Endometrium (tissue), 2 donors: ENCODE measurements around the gene PAPPA.

Experiments
- FAIRE-seq: peaks from 2 replicates; lab custom pipeline; 2012; peaks lifted over from hg19 to GRCh38; lab: Jason Lieb, UNC
- donor health status: control.
- donor health status: control.

Gene PAPPA

DNA sequence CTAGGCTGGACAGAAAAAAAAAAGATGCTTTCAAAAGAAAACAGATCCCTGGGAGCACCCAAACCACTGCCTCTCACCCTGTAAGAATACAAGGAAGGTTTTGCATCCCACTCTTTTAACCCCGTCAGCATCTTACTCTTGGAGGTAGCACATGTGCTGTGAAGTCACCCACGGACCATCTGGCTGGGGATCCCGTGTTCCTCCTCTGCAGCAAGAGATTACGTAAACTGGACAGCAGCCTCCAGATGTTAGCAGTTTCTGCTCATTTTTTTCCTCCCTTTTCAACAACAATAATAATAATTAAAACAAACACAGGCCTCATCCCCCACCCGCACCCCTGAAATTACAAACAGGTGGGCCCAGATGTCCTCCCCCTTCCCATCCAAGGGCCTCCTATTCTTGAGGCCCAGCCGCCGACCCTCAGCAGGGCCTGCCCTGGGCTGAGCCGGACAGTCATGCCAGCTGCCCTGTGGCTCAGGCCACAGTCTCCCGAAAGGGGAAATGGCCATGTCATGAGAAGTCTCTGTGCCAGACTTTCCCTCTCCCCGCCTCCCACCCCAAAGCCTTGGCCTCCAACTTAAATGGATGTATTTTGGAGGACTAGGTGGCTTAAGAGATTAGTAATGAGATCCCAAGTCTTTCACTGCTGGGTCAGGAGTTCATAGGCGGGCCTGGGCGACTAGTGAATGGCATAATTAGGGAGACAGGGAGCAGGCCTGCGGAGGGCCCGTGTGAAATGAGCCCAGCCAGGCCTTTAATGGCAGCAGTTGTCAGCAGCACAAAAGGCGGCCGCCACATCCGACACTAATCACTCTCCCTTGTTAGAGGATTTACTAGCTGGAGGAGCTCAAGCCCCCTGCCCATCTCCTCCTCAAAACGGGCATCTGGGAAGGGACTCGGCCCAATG is 165.1 kb downstream of the PAPPA start:
- FAIRE-seq, result peak; percentile 97

DNA sequence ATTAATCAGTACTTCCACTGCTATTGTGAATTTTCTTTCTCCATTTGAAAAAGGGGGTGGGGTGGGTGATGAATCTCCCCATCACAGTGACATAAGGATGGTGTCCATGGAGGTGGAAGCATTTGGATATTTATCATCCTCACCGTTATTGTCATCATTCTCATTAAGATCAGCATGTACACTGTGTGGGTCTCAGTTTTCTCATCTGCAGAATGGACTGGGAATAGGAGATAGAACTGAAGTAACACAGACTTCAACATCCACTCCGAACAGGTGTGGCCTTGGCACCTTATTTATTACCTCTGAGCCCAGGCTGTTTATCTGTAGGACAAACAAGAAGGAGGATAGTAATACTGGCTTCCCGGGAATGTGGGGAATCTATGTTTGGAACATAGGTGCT is 165.9 kb downstream of the PAPPA start:
- FAIRE-seq, result no peak

DNA sequence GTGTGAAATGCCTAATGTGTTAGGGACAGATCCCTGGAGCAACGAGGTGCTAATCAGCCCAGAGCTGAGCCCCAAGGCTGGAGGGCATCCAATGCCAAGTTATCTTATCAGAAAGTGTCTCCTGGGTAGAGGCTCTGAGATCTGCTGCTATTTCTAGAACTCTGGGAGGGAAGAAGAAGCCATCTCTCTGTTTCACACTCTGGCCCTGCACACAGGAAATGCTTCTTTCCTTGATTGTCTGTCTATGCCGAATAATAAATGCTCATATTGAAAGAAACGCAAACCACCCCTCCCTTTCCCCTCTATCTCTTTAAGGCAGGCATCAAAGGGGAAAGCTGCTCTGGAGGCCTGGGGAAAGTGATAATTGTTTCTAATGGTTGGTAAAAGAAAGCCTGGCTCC is 166.7 kb downstream of the PAPPA start:
- FAIRE-seq, result no peak

DNA sequence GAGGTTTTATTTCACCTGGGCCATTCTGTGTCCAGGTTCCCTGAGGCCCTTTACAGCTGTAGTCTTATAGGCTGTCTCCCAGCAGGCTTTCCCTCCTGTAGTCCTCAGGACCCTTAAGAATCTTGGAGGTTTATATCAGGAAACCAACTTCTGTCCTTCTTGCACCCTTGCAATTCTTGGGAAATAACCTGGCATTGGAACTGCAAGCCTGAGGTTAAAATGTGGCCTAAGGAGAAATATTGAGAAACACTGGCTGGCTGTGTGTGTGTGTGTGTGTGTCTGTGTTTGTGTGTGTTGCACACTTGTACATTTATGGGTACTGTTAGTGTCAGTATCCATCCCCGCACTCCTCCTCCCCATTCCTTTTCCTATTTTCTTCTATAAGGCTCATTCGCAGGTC is 168.9 kb downstream of the PAPPA start:
- no peak for FAIRE-seq

DNA sequence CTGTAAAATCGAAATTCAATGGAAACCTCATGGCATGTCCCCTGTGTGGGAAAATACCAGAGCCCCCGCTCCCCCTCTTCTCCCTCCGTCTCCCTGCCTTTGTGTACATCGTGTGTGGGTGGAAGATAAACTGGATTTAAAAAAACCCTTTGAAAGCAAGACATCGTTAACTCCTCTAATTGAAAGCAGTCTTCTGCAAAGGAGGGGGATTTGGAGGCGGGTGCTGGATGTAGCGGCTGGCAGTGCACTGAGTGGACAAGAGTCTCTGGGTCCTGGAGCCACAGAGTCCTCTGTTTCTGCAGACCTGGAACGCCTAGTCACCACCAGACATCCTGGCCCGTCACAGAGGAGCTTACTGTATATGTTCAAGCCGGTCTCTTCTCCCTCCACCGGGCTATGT is 169.4 kb downstream of the PAPPA start:
- peak; percentile 80 for FAIRE-seq

DNA sequence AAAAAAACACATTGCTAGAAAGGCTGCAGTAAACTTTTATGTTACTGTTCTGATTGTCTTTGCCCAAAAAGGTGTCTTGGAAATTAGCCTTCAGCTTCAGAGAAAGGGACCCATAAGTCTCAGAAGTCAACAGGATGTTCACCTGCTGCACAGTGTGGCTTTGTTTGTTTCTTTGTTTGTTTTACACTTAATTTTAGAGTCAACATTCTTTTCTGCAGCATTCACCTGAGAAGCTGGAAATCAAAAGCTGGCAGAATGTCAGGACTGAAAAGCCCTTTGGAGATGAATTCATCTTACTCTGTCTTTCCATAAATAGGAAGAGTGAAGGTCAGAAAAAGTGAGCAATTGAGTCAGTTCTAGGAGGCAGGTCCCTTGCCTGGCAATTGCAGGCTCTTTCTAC is 170.0 kb downstream of the PAPPA start:
- no peak for FAIRE-seq

DNA sequence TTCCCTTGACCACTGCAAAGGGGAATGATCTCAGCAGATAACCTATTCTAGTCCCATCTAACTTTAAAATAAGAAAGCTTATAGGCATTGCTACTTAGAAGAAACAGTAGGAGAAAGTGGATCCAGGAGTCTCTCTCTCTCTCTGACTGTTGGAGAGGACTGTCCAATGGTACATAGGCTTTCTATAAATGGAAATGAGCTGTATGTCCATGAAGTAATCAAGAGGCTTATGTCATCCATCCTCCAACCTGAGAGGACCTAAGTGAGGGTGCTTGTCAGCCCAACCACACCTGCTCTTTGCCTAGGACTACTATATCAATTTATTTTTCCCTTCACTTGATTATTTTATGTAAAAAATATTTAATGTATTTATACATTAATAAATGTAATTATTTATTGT is 172.3 kb downstream of the PAPPA start:
- no peak for FAIRE-seq

DNA sequence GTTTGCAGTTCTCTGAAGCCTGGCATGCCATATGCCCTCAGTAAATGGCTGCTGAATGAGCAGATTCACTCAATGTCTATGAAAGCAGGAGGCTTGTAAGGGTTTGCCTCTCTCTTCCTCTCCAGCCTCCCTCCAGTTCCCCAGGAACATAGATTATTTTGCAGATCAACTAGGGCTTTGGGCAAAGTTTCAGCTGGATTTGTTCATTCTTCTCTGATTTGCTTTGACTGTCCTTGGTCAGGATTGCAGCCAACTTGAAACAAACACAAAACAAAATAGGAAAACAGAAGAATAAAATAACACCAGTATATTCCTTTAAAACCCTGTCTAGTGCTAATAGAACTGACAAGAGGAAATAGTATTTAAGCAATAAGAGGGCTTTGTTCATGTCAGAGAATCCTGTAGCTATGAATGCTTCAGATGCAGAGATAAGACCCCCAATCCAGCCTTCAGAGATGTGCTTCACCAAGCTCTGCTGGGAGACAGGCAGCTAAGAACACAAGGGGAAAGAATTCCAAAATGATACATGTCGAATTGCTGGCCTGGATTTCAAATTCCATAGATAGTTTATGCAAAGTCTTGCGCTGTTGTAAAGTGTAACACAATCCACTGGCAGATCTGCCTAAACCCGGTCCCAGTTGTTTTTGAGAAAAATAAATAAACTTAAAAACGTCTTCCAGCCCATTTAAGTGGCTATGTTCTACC is 174.3 kb downstream of the PAPPA start:
- peak; percentile 86 for FAIRE-seq

DNA sequence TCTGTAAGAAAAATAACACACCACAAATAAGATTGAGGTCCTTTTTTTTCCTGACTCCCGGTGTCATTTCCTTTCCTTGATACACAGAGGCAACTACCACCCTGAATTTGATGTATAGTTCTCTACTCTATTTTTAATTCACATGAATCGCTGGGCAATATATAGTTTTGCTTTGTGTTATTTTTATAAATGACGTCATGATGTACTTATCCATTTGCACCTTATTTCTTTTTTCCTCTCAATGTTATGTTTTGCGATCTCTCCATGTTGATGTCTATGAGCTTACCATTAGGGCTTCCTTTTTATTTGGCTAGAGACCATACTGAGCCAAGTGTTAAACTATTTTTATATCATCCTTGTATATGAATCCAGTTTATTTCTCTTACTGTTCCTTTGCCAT is 175.9 kb downstream of the PAPPA start:
- FAIRE-seq, result no peak

DNA sequence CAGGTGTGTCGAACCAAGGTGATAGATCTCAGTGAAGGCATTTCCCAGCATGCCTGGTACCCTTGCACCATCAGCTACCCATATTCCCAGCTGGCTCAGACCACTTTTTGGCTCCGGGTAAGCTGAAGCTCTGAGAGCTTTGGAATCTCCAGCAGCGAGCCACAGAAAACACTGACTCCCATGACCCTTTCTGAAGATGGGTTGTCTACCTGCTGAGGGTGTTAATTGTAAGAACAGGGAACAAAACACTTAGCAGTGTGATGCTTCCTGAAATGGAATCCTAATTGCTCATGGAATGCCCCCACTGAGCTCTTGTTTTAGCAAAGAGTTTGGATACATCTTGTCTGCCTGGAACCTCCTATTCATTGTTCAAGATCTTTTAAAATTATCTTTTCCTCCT is 177.7 kb downstream of the PAPPA start:
- no peak for FAIRE-seq

DNA sequence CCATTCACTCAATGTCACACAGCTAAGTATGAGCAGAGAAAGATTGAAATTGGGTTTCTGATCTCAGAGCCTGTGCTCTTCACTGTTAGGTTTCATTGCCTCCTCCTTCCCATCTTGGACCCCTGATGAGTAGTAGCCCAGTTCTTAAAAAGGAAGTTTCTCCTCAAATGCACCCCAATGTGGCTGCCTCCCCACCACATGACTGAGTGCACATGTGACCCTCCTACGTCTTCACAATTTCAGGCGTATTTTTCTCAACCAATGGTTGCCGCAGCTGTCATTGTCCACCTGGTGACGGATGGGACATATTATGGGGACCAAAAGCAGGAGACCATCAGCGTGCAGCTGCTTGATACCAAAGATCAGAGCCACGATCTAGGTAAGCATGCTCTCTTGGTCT is 178.5 kb downstream of the PAPPA start:
- FAIRE-seq, result no peak

DNA sequence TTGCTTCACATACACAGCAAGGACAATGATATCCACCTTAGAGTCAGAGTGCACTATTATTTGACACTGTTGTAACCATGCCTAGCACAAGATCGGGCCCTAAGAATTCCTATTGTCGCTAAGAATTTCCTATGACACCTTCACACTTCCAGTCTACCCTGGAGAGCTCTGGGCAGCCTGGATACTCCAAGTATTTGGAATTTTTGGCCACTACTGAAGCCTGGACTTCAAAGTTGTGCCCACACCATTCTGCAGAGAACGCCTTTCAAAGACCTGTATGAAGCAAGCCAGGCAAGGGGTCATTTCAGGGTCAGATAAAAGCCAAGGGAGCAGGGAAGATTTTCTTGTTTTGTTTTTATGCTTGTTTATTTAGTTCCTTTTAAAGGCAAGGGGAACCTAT is 179.7 kb downstream of the PAPPA start:
- no peak for FAIRE-seq

DNA sequence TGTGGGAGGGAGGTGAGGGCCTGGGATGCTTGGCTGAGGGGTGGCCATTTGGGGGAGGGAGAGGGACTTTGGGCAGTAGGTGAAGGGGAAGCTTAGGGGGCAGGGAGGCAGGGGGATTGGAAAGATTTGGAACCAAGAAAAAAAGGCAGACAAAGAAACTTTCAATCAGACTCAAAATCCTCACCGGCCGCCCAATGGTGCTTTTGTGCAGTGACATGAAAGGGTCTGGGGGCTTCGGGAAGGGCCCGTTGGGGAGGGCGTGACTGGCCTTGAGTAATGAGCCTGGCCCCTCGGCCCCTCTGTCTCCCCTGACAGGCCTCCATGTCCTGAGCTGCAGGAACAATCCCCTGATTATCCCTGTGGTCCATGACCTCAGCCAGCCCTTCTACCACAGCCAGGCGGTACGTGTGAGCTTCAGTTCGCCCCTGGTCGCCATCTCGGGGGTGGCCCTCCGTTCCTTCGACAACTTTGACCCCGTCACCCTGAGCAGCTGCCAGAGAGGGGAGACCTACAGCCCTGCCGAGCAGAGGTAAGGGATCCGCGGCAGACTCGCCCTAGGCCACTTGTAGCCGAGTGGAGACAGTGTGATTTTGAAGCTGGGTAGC is 181.1 kb downstream of the PAPPA start:
- no peak for FAIRE-seq

DNA sequence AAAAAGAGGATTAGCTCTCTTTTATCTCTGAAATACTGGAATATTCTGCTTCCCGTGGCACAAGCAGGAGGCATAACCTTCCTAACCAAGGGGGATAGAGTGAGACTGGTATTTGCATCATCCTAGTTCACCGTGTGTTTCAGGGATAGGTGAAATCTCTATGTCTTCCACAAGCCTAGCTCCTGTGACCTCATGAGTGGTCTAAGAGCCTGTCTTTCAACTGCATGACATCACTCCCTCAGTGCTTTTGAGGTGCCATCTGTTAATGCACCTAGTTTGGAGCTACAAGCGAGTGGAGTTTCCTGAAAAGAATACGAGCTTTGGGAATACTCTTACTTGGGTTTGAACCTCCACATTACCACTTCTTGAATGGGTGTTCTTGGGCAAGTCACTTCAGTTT is 181.8 kb downstream of the PAPPA start:
- no peak for FAIRE-seq

DNA sequence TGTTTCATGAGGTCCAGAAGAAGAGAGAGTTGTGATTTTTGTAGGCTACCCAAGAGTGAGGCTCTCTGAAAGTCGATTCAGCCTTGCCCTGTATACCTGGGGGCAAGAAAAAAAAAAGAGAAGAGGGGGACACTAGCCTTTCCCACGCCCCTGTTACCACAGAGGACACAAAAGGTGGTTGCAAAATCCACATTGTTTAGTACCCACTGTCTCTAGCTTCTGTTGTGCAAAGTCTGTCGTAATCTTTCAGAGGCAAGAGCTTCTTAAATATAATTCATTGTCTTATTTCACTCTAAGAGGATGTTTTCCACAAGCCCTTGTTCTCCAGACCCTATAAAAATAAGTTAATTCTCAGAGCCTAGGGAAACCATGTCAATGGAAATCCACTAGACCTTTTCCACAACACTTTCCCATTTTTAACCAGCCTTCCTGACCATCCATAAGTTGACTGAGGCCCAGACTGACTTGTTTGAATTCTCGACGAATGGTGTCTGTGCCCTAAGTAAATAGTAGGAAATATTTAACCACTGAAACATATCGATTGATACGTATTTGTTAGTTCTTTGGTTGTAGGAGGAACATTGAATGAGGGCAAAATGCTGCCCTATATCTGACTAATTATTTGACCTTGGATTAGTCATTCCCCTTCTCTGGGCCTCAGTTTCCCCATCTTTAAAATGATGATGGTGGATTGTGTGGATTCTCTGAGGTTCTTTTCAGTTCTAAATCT is 182.7 kb downstream of the PAPPA start:
- no peak for FAIRE-seq

DNA sequence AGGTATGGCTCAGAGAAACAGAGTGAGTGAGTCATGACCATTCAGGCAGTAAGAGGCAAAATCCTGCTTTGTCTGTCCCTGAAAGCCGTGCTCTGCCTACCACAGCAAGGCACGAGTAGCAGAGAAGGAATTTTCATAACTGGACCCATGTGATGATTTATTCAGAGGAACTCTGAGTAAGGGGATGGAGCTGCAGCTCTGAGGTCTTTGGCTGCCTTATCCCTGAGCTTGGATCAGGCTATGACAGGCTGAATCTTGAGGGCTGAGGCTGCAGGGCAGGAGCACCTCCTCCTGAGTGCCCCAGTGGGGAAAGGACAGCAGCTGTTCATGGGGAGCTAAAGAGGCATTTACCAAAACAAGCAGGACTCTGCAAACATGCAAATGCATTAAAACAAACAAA is 183.4 kb downstream of the PAPPA start:
- FAIRE-seq, result peak; percentile 81

DNA sequence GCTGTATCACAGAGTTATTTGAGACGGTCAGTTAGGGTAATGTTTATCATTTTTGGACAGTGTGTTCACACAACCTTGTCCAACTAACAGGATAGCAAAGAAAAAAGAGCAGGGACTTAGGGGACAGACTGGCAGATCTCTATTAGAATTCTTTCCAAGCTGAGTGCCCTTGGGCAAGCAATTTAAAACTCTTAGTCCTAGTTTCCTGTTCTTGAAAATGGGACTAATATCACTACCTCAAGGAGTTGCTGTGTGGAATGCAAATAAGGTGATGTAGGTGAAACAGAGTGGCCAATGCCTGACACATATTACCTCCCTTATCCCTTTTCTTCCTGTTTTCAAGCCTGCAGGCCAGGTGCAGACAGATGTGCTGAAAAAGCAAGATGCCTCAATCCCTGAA is 186.7 kb downstream of the PAPPA start:
- FAIRE-seq, result no peak

DNA sequence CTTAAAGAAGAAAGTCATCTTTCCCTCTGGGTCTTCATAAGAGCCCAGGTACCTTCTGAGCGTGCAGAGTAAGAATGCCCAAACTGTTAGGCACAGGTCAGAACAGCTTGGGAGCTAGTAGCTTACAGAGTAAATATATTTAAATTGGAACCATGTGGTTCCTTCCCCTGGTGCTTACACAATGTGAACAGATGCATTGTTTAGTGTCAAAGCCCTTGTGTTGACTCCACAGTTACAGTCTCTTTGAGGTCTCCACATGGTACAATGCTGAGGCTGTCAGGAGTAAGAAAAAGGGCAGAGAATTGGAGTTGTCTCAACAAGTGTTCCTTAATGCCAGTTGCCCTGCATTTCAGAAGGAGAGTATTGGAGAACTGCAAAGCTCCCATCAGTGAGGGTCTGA is 188.5 kb downstream of the PAPPA start:
- FAIRE-seq, result no peak

DNA sequence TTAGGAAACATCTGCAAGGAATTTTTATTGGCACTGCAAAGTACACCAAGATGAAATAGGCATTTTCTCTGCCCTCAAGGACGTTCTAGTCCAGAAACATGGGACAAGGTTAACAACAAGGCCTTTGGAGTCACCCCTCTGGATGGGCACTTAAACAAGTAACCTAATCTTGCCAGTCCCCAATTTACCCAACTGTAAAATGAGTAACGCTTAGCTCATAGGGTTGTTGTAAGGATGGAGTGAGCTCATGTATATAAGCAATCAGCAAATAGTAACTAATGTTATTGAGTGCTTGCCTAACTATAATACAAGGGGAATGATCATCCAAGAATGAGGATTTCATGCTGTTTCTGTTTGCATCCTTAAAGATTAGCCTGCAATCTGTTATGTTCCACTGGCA is 189.3 kb downstream of the PAPPA start:
- FAIRE-seq, result no peak

DNA sequence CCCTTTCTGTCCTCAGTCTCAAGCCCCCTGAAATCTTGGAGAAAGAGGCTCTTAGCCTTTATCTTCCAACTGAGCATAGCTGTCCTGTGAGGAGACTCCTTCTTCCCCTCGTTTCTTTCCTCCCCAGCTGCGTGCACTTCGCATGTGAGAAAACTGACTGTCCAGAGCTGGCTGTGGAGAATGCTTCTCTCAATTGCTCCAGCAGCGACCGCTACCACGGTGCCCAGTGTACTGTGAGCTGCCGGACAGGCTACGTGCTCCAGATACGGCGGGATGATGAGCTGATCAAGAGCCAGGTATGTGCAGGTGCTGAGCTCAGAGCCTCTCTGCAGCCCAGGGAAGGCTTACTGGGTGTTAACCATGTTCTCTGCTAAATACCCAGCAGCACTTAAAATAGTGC is 190.8 kb downstream of the PAPPA start:
- FAIRE-seq, result no peak

DNA sequence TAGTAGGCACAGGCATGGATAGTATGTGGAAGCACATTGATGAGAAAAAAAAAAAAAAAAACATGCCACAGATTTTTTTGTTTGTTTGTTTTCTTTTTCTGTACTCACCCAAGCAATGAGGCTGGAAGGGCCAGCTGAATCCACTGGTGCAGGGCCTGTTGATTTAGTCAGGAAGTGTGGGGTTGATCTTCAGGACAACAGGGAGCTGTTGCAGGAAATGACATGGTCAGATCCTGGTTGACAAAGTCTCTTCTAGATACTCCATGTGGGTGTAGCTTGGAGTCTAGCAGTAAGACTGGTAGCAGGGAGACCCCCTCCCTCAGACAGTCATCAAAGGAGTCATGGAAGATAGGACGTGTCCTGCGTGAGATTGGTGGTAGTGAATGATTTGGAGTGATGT is 191.8 kb downstream of the PAPPA start:
- no peak for FAIRE-seq

DNA sequence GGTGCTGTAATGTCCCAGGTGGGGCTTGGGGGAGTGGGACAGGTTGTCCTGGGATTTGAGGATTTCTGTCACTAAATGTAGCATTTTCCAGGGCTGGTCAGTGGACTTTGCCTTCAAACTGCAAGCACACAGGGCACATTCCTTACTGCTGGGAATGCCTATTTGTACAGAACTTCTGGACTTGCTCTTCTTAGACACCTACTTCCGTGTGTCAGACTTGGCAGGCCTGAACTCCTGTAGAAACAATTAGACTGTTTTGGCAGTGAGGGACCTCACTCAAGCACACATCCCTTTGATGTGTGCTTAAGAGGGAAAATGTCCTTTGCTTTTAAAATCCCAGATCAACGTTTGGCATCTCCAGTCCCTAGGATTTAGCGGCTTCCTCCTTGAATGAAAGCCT is 192.2 kb downstream of the PAPPA start:
- no peak for FAIRE-seq

DNA sequence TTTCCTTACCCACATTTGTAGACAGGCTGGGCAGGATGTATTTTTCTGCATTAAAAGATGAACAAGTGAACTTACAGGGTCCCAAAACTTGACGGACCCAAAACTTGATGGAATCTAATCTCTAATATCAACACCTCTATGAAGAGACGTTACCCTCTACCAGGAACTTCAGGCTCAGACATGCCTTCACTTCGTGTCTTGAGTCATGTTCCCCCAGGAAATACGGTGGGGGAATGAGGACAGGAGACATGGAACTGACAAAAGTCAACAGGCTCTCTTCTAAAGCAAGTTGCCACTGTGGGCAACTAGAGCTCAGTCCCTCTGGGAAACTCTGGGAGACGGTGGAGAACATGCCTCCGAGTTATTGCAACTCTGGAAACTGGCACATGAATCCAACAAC is 196.1 kb downstream of the PAPPA start:
- FAIRE-seq, result no peak
